ENCODE measurements around the gene USP15.

- TF ChIP-seq CTCF (IDR thresholded peaks at IDR 0.05) (no peak), POLR2A (IDR thresholded peaks at IDR 0.05) (no peak)
Observed at GRCh38 chr12:62264706-62265105, 4.5 kb downstream of the USP15 start.

All from Peyer's patch (tissue), 4 donors.